Measurements from ENCODE around the gene TMEM255B.

Gene TMEM255B

GRCh38 chr13:113816946-113817859 lies 58.2 kb downstream of the TMEM255B start:
- DNase-seq (ENCODE audit: low read depth), result peak; percentile 86
- TF ChIP-seq CTCF (IDR thresholded peaks at IDR 0.05; ENCODE audit: insufficient read depth, low read depth, low read length, missing control alignments), result peak; percentile 87
- H3K4me3 ChIP-seq (ENCODE audit: low read depth, low read length), result no peak overlapping the region

- DNase-seq (ENCODE audit: low read depth), result no peak
- H3K4me3 ChIP-seq (ENCODE audit: low read depth, low read length), result no peak overlapping the region
- TF ChIP-seq CTCF (IDR thresholded peaks at IDR 0.05; ENCODE audit: insufficient read depth, low read depth, low read length, missing control alignments), result no peak
Measured at GRCh38 chr13:113817860-113818691, 59.0 kb downstream of the TMEM255B start.

GRCh38 chr13:113818700-113819295 lies 59.8 kb downstream of the TMEM255B start:
- no peak for TF ChIP-seq CTCF (IDR thresholded peaks at IDR 0.05; ENCODE audit: insufficient read depth, low read depth, low read length, missing control alignments)
- H3K4me3 ChIP-seq (ENCODE audit: low read depth, low read length), result no peak overlapping the region
- no peak for DNase-seq (ENCODE audit: low read depth)

- no peak for DNase-seq (ENCODE audit: low read depth)
- no peak overlapping the region for H3K4me3 ChIP-seq (ENCODE audit: low read depth, low read length)
- no peak for TF ChIP-seq CTCF (IDR thresholded peaks at IDR 0.05; ENCODE audit: insufficient read depth, low read depth, low read length, missing control alignments)
Measured at GRCh38 chr13:113819341-113819730, 60.3 kb downstream of the TMEM255B start.

- TF ChIP-seq CTCF (IDR thresholded peaks at IDR 0.05; ENCODE audit: insufficient read depth, low read depth, low read length, missing control alignments), result no peak
- DNase-seq (ENCODE audit: low read depth), result no peak
- H3K4me3 ChIP-seq (ENCODE audit: low read depth, low read length), result no peak overlapping the region
Measured at GRCh38 chr13:113819731-113820715, 61.0 kb downstream of the TMEM255B start.

Measured in GM12865 (cell line).